Left ventricle myocardium superior (tissue), 1 donor: ENCODE results near the gene BCORL1. TPM values are rescaled to one million over a fixed set of nuclear protein-coding genes. Genes with fewer than 3 reads are reported as not detected.

Experiments used
- total RNA-seq: library from RNA; stranded (reverse); fragmentation: NEBNext Ultra II Directional; extraction: Animal tissue kit (Norgen Biotek cat#: 25700); gene quantifications from one replicate; pipeline ENCODE4 v1.2.1, GENCODE V29; 2021
- donor health status: DM: no; HTN: yes; CAD: no; lungs with severe emphysema.

Gene BCORL1
- total RNA-seq, 1 donor from 2014 or later: 12.4 TPM

Other genes with a start within 250 kb of the BCORL1 start
- 0.92 TPM for gene XPNPEP2, start 243.7 kb upstream of the BCORL1 start, total RNA-seq
- 1.8 TPM for gene SASH3, start 202.7 kb upstream of the BCORL1 start, total RNA-seq
- gene ZDHHC9, start 138.7 kb upstream of the BCORL1 start, total RNA-seq: 13.4 TPM
- gene UTP14A, start 76.5 kb upstream of the BCORL1 start, total RNA-seq: 8.0 TPM
- 2.3 TPM for gene ELF4, start 127.9 kb downstream of the BCORL1 start, total RNA-seq
- gene AIFM1, start 183.2 kb downstream of the BCORL1 start, total RNA-seq: 134 TPM
- gene RAB33A, start 189.3 kb downstream of the BCORL1 start, total RNA-seq: 0.59 TPM